HG03469 (cell line): Measurements from ENCODE around the gene MEIS3.
"Not testable (repeated sequence)": the region's sequence is repeated elsewhere in the genome, so short reads cannot be mapped to it uniquely, and the experiment has no call there.

Experiments
- ATAC-seq: cut with Tn5 transposase; IDR thresholded peaks from one replicate; pipeline ENCODE4 v1.9.1; 2021; ENCODE audit warnings: mild to moderate bottlenecking, moderate library complexity, moderate number of reproducible peaks; ENCODE audit not compliant: unreplicated experiment

Gene MEIS3

GRCh38 chr19:47417107-47417745 is 2.1 kb downstream of the MEIS3 start:
- ATAC-seq, result no peak

- no peak for ATAC-seq
These were observed 2.7 kb downstream of the MEIS3 start for GRCh38 chr19:47416643-47416985.

DNA sequence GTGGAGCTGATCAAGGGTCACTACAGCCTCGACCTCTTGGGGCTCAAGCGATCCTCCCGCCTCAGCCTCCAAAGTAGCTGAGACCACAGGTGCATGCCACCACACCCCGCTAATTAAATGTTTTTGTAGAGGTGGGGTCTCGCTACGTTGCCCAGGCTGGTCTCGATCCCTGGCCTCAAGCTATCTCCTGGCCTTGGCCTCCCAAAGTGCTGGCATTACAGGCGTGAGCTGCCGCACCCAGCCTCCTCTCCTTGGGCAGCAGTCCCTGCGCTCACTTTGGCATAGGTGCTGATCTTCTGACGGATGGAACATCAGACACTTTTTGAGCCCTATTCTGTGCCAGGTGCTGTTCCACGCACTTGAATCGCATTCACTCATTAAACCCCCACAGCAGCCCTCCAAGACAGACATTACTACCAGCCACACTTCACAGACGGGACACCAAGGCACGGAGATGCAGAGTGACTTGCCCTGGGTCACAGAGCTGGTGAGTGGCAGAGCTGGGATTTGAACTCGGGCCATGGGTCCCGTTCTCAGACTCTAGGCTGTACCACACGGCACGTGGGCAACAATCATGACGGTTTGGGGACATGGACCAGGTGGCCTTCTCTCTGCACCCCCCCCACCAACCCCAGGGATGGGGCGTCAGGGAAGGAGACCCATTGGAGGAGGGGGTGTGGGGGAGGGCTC is 3.2 kb downstream of the MEIS3 start:
- ATAC-seq, result no peak

GRCh38 chr19:47414469-47414868 is 4.9 kb downstream of the MEIS3 start:
- ATAC-seq, result no peak

DNA sequence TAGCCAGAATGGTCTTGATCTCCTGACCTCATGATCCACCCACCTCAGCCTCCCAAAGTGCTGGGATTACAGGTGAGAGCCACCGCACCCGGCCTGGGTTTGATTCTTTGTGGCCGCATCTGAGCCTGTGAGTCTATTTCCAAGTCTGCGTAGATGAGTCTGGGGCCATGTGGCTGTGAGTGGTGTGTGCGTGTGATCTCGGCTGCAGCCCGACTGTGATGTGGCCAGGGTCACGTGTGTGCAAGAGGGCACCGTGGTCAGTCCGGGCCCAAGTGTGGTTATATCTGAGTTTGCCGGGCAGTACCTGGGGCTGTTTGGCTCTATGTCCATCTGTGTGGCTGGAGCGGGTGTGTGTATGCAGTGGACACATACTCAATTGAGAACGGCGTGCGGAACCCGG is 5.4 kb downstream of the MEIS3 start:
- ATAC-seq, result no peak

DNA sequence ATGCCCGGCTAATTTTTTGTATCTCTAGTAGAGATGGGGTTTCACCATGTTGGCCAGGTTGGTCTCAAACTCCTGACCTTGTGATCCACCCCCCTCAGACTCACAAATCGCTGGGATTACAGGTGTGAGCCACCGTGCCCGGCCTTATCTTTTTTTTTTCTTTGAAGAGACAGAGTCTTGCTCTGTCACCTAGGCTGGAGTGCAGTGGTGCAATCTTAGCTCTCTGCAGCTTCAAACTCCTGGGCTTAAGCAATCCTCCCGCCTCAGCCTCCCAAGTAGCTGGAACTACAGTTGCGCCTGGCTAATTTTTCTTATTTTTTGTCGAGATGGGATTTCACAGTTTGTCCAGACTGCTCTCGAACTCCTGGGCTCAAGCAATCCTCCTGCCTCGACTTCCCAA is 7.6 kb downstream of the MEIS3 start:
- ATAC-seq, result not testable (repeated sequence)

DNA sequence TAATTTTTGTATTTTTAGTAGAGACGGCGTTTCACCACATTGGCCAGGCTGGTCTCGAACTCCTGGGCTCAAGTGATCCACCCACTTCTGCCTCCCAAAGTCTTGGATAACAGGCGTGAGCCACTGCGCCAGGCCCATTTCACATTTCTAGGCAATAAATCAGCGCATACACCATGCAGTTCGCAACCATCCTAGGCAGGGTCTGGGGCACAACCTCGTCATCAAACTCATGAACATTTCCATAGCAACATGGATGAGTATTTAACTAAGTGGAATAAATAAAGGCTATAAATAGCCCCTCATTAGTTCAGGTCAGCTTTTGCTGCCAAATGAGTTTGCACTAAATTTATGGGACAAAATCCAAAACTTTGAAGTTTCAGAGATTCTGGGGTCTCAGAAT is 8.2 kb downstream of the MEIS3 start:
- no peak for ATAC-seq

GRCh38 chr19:47408156-47408938 is 11.0 kb downstream of the MEIS3 start:
- ATAC-seq, result no peak

- no peak for ATAC-seq
These were observed 11.9 kb downstream of the MEIS3 start for GRCh38 chr19:47407417-47407774.

DNA sequence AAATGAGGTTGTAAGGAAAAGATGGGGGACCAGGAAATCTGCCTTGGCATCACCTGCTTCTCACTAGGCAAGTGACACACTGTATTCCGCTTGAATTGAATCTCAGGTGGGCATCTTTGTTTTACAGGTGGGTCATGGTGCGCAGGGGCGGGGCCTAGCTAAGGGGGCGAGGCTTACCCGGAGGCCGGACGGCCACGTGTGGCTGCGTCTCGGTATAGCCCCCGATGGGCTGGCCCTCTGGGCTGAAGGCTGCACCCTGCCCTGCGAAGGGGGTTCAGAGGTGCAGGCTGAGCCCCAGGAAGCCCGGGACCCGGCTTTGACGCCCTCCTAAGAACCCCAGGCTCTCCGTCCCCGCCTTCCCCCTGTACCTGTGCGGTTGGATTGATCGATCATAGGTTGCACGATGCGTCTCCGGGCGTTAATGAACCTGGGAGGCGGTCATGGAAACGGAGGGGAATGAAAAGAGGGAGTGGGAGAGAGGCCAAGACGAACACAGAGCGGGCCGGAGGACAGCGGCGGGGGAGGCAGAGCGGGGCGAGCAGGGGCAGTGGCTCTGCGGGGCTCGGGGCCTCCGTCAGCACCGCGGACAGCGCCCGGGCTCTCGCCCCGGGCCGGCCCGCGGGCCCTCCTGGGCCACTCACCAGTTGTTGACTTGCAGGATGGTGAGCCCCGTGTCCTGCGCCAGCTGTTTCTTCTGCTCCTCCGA is 12.5 kb downstream of the MEIS3 start:
- no peak for ATAC-seq

DNA sequence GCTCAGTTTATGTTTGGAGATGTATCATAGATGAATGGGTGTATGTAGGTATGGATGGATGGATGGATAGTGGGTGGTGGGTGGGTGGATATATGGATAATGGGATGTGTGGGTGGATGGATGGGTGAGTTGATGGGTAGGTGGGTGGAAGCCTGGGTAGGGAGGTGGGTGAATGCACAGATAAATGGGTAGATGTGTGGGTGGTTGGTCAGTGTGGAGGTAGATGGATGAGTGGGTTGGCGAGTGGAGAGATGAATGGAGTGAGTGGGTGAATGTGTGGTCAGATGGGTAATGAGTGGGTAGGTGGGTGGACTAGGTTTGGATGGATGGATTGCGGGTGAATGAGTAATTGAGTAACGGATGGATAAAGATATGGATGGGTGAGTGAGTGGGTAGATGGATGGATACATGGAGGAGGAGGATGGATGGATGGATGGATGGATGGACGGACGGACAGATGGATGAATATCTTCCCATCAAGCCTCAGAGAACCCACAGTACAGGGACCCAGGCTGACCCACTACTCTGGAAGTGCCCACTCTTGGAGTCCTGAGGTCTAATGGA is 13.4 kb downstream of the MEIS3 start:
- no peak for ATAC-seq

GRCh38 chr19:47405197-47405550 is 14.2 kb downstream of the MEIS3 start:
- ATAC-seq, result no peak

- no peak for ATAC-seq
These were observed 14.8 kb downstream of the MEIS3 start for GRCh38 chr19:47404334-47405196.

GRCh38 chr19:47402504-47402903 is 16.8 kb downstream of the MEIS3 start:
- no peak for ATAC-seq

DNA sequence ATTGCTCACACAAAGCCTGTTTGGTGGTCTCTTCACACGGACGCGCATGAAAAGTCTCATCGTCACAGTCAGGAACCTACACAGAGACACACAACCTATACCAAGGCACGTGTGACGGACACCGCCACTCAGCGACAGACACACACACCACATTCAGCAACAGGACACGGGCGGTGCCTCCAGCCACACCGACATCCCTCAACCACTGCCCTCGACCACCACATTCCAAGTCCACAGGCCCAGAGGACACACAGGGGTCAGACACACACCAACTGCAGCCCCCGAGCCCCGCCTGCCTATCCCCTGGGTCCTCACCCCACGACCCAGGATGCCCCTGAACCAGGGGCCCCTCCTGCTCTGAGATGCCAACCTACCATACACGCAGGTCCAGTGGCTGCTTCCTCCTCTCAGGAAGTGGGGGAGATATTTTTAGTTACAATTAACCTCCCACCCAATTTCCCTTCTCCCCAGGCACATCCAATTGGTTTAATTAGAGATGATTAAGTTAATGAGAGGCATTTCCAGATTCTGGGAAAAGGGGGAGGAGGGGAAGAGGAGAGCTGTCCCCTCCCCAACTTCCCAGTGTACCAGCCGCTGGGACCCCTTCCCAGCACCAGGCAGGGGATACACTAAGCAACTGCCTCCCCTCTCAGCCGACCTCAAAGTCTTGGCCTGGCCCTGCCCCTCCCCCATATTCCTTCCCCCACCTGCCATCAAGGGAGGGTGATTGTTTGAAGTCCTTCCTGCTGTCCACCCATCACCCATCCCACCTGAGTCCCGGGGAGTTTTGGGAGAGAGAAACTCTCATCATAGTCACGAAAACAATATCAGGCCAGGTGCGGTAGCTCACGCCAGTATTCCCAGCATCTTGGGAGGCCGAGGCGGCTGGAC is 20.4 kb downstream of the MEIS3 start:
- ATAC-seq, result no peak

- ATAC-seq, result no peak
These were observed 27.7 kb downstream of the MEIS3 start for GRCh38 chr19:47391510-47392223.

DNA sequence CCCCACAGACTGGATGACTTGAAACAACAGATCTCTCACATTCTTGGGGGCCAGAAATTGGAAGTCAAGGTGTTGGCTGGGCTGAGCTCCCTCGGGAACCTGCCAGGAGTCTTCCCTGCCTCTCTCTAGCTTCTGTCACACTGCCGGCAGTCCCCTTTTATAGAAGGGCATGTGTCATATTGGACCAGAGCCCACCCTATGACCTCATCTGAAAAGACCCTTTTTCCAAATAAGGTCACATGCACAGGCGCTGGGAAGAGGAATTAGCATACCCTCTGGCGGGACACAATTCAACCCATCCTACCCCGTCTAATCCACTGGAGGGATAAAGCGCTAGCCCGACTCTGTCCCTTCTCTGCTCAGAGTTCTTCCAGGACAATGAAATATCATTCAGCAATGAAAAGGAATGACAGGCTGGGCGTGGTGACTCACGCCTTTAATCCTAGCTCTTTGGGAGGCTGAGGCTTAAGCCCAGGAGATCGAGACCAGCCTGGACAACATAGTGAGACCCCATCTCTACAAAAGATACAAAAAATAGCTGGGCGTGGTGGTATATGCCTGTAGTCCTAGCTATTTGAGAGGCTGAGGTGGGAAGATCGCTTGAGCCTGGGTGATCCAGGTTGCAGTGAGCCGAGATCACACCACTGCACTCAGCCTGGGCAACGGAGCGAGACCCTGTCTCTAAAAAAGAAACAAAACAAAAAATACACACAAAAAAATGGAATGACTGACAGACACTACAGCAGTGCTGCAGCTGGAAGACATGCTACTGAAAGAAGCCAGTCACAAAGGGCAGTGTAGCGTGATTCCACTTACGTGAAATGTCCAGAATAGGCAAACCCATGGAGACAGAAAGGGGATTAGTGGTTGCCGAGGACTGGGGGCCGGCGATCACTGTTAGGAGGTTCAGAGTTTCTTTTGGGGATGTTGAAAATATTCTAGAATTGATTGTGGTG is 28.5 kb downstream of the MEIS3 start:
- no peak for ATAC-seq

DNA sequence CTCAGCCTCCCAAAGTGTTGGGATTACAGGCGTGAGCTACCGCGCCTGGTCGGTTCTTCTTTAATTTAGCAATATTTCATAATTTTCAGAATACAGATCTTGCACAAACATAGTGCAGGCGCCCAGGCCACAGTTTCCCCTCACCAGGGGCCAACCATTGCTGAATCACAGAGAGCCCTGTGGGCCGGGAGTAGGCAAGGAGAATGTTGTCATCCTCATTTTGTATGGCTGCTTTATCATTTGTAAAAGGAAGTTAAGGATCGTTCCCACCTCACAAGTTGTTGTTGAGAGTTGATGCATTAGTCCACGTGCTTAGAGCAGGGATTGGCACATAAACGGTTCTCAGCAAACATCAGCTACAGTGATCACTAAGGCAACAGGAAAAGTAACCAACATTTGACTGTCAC is 30.2 kb downstream of the MEIS3 start:
- ATAC-seq, result no peak
